ENCODE measurements around the gene CILP2.

Gene CILP2

DNA sequence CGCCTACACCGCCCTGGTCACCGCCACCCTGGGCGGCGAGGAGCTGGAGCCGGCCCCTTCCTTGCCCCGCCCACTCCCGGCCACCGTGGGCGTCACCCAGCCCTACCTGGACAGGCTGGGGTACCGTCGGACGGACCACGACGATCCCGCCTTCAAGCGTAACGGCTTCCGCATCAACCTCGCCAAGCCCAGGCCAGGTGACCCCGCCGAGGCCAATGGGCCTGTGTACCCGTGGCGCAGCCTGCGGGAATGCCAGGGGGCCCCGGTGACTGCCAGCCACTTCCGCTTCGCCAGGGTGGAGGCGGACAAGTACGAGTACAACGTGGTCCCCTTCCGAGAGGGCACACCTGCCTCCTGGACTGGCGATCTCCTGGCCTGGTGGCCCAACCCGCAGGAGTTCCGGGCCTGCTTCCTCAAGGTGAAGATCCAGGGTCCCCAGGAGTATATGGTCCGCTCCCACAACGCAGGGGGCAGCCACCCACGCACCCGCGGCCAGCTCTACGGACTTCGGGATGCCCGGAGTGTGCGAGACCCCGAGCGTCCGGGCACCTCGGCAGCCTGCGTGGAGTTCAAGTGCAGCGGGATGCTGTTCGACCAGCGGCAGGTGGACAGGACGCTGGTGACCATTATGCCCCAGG is 7.0 kb downstream of the CILP2 start:
- no peak for DNase-seq

DNA sequence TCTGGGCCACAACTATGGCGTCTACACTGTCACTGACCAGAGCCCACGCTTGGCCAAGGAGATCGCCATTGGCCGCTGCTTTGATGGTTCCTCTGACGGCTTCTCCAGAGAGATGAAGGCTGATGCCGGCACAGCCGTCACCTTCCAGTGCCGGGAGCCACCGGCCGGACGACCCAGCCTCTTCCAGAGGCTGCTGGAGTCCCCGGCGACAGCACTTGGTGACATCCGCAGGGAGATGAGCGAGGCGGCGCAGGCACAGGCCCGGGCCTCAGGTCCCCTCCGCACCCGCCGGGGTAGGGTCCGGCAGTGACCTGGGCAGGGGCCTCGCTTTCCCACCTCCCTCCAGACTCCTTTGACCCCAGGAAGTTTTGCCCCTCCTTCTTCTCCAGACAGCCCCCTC is 7.6 kb downstream of the CILP2 start:
- no peak for DNase-seq

GRCh38 chr19:19546751-19547162 is 8.7 kb downstream of the CILP2 start:
- no peak for DNase-seq

- no peak for DNase-seq
These were observed 9.7 kb downstream of the CILP2 start for GRCh38 chr19:19547674-19548336.

DNA sequence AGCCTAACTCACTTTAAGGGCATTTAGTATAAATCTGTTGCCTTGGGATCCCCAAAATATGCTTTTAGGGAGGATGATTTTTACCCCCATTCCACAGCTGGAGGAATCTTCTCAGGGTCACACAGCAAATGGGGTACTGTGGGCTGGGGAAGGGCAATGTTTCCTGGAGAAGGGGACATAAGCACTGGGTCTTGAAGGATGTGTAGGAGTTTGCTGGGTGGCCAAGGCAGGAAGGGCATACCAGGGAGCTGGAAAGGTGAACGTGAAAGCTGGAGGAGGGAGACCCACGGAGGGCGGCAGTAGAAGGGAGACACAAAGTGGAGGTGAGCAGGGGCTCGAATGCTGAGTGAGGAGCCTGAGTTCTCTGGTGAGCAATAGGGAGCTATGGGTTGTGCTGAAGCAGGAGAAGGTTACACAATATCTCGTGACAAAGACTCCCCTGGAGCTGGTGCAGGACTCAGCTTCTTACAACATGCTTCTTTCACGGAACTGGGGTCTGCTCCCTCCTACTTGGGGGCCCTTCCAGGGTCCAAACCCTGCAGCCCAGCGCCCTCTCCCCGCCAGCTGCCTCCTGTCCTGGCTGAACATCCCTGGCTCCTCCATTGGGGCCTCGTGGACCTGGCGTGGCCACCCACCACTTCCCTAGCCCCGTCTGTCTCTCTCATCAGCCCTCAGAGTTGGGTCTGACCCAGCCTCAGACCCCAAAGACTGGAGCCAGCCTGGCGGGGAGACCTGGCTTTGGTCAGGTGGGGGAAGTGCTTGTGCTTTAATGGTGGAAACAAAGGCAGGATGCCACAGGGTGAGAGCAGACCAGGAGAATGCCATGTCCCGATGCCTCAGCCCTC is 11.1 kb downstream of the CILP2 start:
- no peak for DNase-seq

DNA sequence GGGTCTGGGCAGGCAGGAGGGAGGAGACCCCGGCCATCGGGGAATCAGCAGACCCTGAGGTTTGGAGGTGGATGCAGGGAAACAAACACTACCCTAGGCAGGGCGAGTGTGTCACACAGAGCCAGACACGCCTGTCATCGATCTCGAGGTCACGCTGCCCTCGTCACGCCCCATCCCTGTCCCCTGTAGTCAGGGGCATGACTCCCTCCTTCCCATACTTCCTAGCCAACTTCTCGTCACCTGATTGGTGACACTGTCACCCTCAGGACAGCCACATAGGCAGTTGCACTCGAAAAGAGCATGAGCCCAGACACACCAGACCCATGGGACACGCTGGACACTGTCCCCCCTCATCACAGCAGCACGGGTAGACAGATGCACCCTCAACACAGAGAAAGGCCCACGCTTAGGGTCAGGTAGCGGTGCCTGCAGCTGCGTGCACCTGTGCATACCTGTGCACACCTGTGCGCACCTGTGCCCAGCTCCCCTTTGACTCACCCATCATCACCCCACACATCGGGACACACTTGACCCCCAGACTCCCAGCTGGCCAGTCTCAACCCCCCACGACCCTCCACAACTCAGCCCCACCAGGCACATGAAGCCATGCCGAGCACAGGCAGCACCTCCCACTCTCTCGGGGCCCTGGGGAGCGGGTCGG is 11.9 kb downstream of the CILP2 start:
- DNase-seq: no peak

DNA sequence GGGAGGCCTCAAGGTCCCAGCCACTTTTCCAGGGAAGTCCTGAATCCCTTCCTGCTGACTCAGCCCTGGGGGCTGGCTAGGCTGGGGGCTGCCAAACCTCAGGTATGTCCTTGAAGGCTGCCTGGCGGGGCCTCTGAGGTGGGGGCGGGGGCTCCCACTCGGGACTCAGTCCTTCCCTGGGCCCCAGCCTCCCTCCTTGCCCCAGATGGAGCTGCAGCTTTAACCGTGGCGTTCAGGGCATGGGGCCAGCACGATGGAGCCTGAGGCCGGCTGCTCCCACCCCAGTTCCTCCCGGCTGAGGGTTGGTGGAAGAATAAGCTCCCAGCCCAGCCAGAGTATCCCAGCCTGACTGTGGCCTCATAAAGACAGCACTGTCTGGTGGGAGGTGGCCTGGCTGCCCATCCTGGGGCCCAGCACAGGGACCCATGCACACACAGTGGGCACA is 12.4 kb downstream of the CILP2 start:
- DNase-seq: no peak

- no peak for DNase-seq
These were observed 13.1 kb downstream of the CILP2 start for GRCh38 chr19:19550972-19551852.

GRCh38 chr19:19551853-19552192 is 13.8 kb downstream of the CILP2 start:
- no peak for DNase-seq

GRCh38 chr19:19552798-19553197 is 14.7 kb downstream of the CILP2 start:
- no peak for DNase-seq

DNA sequence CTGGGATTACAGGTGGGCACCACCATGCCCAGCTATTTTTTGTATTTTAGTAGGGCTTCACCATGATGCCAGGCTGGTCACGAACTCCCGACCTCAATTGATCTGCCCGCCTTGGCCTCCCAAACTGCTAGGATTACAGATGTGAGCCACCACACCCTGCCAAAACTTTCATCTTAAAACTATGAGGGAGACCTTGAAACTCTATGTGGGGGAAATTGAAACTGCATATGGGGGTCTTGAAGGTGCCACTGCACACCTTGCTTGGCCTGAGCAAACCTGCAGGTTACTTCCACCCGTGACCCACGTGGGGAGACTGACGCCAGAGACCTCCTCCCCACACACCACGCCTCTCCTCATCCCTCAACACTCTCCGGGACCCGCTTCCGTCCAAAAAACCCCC is 15.6 kb downstream of the CILP2 start:
- DNase-seq: no peak

DNA sequence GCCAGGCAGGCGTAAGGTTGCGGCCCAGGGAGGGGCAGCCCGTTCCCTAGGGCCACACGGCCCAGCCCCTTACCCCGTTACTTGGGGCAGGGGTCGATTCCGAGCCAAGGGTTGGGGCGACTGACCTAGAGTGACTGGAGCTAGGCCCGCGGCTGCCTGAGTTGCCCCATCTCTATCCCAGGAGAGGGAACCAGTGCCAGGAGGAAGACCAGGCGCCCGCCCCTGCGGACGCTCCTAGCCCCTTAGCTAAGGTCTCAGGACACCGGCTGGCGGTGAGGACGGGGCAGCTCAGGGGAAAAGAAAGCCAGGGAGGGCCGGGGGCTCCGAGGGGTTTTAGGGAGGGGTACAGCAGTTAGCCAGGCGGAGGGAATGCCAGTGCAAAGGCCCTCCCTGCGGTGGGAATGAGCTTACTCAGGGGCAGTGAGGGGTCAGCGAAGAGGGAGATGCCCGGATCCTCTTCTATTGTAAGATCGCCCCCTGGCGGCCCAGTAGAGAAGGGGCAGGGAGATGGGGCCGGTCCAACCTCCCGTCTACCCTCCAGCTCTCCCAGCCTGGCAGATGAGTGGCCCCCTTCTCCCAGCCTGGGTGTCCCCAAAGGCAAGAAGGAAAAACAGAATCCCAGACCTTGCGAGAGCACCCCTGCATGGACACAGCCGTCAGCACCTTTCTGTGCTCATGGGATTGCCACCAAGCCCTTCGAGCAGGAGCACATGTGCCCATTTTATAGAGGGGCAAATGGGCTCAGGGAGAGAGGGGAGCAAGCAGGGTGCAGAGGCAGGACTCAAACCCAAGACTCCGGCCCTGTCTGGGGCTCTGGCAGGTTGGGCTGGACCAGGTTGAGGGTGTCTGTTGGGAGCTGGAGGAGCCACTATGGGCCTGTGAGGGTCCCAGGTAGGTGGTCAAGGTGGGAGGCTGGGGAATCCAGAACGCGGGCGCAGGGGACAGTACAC is 16.3 kb downstream of the CILP2 start:
- DNase-seq: no peak

- no peak for DNase-seq
These were observed 20.0 kb downstream of the CILP2 start for GRCh38 chr19:19558055-19558454.

DNA sequence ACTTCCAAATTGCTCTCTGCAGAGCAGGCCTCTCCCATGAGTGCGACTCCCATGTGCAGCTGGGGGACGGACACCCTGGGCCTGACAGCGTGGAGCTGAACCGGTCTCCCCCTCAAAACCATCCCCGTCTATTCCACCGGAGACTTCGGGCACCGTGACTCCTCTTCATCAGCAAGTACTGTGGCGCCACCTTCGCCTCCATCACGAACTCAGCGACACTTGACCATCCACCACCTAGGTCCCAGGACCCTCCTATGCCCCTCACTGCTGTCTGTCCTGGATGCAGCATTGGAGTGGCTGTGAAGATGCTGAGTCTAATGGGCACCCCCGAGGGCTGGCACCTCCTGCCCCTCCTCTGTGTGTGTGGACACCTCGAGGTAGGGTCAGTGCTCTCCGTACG is 20.6 kb downstream of the CILP2 start:
- DNase-seq: no peak

DNA sequence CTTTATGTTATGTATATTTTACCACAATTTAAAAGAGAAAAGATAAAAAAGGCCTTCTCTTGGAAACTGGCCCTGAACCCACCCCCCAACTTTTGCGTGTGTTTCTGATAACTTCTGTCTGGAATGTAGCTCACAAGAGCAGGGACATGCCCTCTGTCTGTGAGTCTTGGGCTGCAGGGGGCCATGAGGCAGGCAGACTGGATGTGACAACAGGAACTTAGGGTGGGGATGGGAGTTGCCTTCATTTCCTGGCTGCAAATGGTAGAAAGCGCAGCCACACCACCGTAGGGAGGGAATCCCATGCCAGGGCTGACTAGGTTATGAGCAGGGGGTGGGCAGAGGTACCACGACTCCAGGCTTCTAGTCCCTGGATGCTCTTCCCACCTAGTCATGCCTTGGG is 21.9 kb downstream of the CILP2 start:
- no peak for DNase-seq

GRCh38 chr19:19561946-19562664 is 24.0 kb downstream of the CILP2 start:
- no peak for DNase-seq

DNA sequence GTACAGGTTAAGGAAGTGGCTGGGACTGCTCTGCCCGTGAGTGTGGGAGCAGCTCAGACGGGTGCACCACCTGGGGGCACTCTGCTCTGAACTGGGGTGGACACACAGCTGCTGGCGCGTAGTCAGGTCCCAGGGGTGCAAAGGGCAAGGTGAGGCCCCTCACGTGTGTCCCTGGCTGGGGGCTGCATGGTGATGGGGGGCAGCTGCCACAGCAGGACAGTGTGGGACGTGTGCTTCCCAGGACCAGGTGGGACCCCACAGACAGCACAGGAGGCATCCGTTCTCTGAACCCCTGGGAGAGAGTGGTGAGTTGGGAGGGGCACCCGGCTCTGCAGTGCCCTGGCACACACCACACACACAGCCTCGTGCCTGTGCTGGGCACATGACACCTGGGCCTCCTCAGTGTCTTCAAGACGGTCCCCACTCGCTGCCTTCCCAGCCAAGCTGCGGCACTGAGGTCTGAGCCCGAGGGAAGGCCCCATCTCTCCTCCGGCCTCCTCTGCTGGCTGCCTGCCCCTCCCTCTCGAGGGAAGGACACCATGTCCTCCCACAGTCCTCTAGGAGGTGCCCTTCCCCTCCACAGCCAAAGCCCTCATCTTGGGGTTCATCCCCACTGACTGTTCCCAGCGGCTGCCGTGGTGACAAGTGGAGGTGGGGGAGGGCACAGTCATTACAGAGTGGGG is 24.7 kb downstream of the CILP2 start:
- DNase-seq: no peak

DNA sequence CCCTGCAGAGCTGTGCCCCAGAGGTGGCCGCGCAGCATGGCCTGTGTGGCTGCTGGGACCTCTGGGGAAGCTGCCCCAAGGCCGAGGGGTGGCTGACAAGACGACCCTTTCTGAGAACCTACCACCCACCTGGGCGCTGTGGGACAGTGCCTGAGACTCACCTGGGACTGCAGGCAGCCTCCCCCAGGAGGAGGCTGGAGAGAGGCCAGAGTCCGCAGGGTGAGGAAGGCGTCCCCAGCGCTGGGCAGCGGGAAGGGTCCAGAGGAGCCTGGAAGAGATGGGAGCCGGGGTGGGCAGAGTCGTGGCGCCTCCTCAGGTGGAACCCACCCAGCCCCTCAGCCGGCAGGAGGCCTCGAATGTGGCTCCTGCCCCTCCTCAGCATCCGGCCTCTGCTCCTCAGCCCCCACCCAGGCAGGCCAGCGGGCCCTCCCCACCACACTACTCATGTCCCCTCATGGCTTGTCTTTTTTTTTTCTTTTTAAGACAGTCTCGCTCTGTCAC is 25.3 kb downstream of the CILP2 start:
- DNase-seq: no peak

GRCh38 chr19:19566306-19566705 is 28.2 kb downstream of the CILP2 start:
- DNase-seq: no peak

DNA sequence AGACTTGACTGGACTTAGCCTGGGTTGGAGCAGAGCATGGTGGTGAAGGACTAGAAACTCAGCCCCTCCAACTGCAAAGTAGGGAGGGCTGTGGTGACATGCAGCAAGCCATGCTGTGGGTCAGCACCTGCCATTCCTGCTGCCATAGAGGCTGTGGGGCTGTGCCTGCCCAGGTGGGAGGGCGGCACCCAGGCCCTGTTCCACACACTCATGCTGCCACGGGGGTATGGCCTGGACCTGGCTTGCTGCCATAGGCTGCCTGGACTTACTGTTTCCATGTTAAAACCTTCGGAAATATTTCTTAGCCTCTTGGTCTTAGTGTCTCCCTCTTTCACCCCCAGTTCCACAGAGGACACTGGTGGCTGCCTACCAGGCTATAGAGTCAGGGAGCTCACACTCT is 29.3 kb downstream of the CILP2 start:
- DNase-seq: no peak
